Activated CD4-positive, CD25-positive, alpha-beta regulatory T cell treated with anti-CD3 and anti-CD28 coated beads, Interleukin-2, amount 50 U/mL, for 24 hours (primary cell): ENCODE measurements around the gene RERG.

ENCODE experiments used
- ATAC-seq, 2 donors: fragments of 150-1000 bp; cut with Tn5 transposase; one replicate each; pipeline ENCODE4 v1.10.0; 2021; ENCODE audit warnings: mild to moderate bottlenecking in 1 of 2, moderate library complexity in 1 of 2

RERG gene

GRCh38 chr12:15216036-15216889 is 5.0 kb downstream of the RERG start:
- no peak for ATAC-seq

GRCh38 chr12:15214851-15215601 is 6.2 kb downstream of the RERG start:
- no peak for ATAC-seq

- ATAC-seq = no peak
These were observed 8.3 kb downstream of the RERG start for GRCh38 chr12:15212930-15213329.

- no peak for ATAC-seq
These were observed 11.4 kb downstream of the RERG start for GRCh38 chr12:15209782-15210181.

DNA sequence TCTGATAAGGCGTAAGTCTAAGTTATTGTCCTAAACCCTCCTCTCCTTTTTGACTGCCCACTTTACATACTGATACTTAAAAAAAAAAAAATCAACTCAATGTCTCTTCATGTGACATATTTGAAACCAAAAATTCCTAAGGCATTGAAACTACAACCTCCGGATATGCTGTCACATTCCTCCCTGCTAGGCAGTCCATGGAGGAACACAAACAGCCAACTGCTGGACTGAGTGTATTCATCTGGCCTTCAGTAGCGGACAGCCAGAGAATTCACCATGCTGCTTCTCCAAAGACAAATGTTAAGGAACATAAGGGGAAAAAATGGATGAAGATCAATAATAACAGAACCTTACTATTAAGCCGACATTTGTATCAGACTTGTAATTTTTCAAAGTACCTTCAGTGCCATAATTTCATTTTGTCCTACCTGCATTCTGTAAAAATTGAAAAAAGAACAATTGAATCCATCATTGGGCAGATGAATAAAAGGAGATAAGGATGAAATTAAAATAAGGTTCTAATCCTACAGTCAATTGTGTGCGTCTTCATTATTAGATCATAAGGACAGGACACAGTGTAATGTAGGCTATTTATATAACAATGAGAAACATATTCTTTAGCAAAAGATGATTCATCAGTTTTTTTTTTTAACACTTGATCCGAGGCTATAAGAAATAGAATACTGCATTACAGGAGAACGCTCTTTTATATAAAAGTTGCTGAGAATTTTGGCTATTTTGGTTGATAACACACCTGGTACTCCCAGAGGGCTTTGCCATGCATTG is 12.2 kb downstream of the RERG start:
- no peak for ATAC-seq

GRCh38 chr12:15208140-15208539 is 13.1 kb downstream of the RERG start:
- no peak for ATAC-seq

DNA sequence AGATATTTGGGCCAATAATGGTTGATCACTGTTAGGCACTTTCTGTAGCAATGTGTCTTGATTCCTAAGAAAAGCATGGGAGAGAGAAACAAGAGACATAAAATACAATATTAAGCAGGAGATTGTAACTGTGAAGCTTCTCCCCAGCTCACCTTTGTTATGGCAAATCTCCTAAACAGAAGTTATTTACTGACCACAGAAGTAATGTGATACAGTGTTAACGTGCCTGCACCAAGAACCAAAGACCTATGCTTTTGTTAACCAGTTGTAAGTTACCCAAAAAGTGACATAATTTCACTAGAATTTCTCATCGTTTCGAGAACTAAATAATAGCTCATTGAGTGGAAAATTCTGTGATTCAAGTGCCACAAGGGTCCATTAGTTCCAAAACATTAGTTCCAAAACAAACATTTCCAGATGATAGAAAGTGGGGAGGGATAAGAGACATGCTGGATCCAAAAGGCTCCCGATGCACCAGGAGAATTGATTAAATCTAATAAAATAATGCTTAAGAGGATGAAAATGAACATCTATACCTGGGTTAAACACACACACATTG is 14.3 kb downstream of the RERG start:
- no peak for ATAC-seq

GRCh38 chr12:15206338-15206737 is 14.9 kb downstream of the RERG start:
- no peak for ATAC-seq

GRCh38 chr12:15205341-15206010 is 15.7 kb downstream of the RERG start:
- ATAC-seq = no peak

DNA sequence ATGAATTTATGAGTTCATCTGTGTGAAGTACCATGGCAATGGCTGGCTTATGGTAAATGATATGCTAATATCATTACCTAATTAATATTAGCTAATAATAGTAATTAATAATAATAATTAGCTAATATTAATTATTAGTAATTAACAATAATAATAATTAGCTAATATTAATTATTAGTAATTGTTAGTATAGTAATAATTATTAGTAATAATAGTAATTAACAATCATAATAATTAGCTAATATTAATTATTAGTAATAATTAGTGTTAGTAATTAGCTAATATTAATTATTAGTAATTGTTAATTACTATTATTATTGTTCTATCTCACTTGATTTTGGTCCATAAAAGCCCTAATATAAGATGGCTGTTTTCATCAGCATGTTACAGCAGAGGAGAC is 19.8 kb downstream of the RERG start:
- no peak for ATAC-seq

- no peak for ATAC-seq
These were observed 20.2 kb downstream of the RERG start for GRCh38 chr12:15201056-15201455.

- ATAC-seq = no peak
These were observed 20.6 kb downstream of the RERG start for GRCh38 chr12:15200641-15201040.

GRCh38 chr12:15199930-15200329 is 21.3 kb downstream of the RERG start:
- no peak for ATAC-seq

GRCh38 chr12:15196678-15197505 is 24.3 kb downstream of the RERG start:
- ATAC-seq = no peak

- no peak for ATAC-seq
These were observed 25.0 kb downstream of the RERG start for GRCh38 chr12:15196221-15196620.

GRCh38 chr12:15194456-15195368 is 26.5 kb downstream of the RERG start:
- no peak for ATAC-seq

- no peak for ATAC-seq
These were observed 27.3 kb downstream of the RERG start for GRCh38 chr12:15193946-15194345.

GRCh38 chr12:15192720-15193119 is 28.5 kb downstream of the RERG start:
- ATAC-seq = no peak

- no peak for ATAC-seq
These were observed 33.1 kb downstream of the RERG start for GRCh38 chr12:15188127-15188526.

DNA sequence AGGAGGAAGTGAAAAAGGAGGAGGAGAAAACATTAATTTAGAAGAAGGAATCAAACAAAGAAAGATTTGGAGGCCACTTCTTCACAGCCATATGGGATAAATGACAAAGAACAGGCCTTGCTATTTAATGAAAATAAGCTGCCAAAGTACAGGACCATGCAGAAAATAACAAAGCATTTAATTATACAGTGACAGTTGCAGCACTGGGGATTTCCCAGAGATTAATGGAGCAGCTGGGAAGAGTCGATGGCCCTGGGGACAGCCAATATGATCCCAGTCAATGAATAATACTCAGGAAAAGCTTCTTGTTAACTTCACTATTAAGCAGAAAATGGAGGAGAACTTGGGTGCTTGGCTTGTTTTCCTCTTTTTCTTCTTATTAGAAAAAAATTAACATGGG is 34.6 kb downstream of the RERG start:
- ATAC-seq = no peak
